ENCODE measurements around the gene SCAPER. TPM values are rescaled to one million over a fixed set of nuclear protein-coding genes. Genes with fewer than 3 reads are reported as not detected.

The SCAPER gene
- total RNA-seq, 2 experiments from 2014 or later: 10.4 to 22.3 TPM

DNA sequence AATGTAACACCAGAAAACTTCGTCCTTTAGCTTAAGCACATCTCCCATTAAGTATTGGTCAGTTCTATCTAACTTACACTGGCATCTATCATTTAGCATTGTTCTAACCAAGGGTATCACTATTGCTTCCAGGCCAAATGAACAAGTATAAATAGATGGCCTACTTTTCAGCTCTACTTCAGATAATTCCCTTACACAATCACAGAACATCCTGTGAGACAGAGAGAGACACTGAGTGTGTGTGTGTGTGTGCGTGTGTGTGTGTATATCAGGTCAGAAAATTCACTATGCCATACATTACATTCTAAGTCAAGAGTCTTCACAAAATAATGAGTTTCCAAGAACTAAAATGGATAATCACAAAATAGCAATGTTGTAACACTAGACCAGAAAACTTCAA, 39.1 kb downstream of the SCAPER start:
- Histone ChIP-seq H3K9me3 (ENCODE audit: low read length) (no peaks in the 10 kb centered on the region), H3K4me3 (ENCODE audit: low read depth, low read length, poor library complexity, severe bottlenecking) (no peak overlapping the region), H3K36me3 (ENCODE audit: insufficient read depth, low read length) (no peaks in the 10 kb centered on the region), H3K4me1 (ENCODE audit: insufficient read depth, low read length, poor library complexity, severe bottlenecking) (no peaks in the 10 kb centered on the region), H3K79me2 (ENCODE audit: insufficient read depth, low read depth, low read length) (no peaks in the 10 kb centered on the region), H3K9me2 (ENCODE audit: insufficient read depth, low read length) (no peaks in the 10 kb centered on the region), H4K20me1 (ENCODE audit: insufficient read depth, low read length) (no peaks in the 10 kb centered on the region), H3K4me2 (ENCODE audit: low read length) (no peak overlapping the region), H3K27ac (ENCODE audit: low read depth, low read length, poor library complexity, severe bottlenecking) (no peak overlapping the region), H2AFZ (ENCODE audit: low read length) (no peak overlapping the region)
- CTCF ChIA-PET (ENCODE audit: unreplicated experiment): no interaction called here
- intact Hi-C loops (cut with micrococcal nuclease; ENCODE audit: unreplicated experiment): loop anchor here (2.0 kb wide), 1 partner anchor 675 kb away; no protein-coding TSS in a partner anchor
- POLR2A ChIA-PET: no interaction called here
- no peak for DNase-seq (ENCODE audit: low spot score)
- no peak for TF ChIP-seq EZH2phosphoT487 (IDR thresholded peaks at IDR 0.05; ENCODE audit: borderline replicate concordance, low read depth, low read length)
- TF ChIP-seq, protein P1, sequence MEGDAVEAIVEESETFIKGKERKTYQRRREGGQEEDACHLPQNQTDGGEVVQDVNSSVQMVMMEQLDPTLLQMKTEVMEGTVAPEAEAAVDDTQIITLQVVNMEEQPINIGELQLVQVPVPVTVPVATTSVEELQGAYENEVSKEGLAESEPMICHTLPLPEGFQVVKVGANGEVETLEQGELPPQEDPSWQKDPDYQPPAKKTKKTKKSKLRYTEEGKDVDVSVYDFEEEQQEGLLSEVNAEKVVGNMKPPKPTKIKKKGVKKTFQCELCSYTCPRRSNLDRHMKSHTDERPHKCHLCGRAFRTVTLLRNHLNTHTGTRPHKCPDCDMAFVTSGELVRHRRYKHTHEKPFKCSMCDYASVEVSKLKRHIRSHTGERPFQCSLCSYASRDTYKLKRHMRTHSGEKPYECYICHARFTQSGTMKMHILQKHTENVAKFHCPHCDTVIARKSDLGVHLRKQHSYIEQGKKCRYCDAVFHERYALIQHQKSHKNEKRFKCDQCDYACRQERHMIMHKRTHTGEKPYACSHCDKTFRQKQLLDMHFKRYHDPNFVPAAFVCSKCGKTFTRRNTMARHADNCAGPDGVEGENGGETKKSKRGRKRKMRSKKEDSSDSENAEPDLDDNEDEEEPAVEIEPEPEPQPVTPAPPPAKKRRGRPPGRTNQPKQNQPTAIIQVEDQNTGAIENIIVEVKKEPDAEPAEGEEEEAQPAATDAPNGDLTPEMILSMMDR (conservative IDR thresholded peaks at IDR 0.05; ENCODE audit: low read length): no peak
- no TSS peak for BruUV-seq (replicated peaks)

DNA sequence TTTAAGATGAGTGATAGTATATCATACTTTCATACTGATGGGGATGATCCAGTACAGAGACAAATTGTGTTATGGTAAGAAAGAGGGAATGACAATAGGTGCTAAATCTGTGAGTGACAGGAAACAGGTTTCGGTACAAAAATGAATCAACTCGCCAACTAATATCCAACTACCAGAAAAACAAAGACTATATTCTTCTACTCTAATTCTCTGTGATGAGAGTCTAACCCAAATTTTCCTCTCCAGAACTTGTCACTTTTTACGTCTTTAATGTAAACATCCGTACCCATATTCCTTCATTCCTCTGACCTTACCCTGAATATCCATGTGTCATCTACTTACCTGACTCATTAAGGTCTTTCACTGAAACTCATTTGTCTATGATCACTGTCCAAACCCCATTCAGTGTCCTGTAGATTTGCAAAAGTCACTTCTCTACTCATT, 39.6 kb downstream of the SCAPER start:
- BruUV-seq (replicated peaks): no TSS peak
- CTCF ChIA-PET (ENCODE audit: unreplicated experiment): no interaction called here
- Histone ChIP-seq H3K27ac (ENCODE audit: low read depth, low read length, poor library complexity, severe bottlenecking) (no peak overlapping the region), H3K4me1 (ENCODE audit: insufficient read depth, low read length, poor library complexity, severe bottlenecking) (no peaks in the 10 kb centered on the region), H3K9me2 (ENCODE audit: insufficient read depth, low read length) (no peaks in the 10 kb centered on the region), H3K4me3 (ENCODE audit: low read depth, low read length, poor library complexity, severe bottlenecking) (no peak overlapping the region), H3K4me2 (ENCODE audit: low read length) (no peak overlapping the region), H4K20me1 (ENCODE audit: insufficient read depth, low read length) (no peaks in the 10 kb centered on the region), H3K36me3 (ENCODE audit: insufficient read depth, low read length) (no peaks in the 10 kb centered on the region), H3K9me3 (ENCODE audit: low read length) (no peaks in the 10 kb centered on the region), H2AFZ (ENCODE audit: low read length) (no peak overlapping the region), H3K79me2 (ENCODE audit: insufficient read depth, low read depth, low read length) (no peaks in the 10 kb centered on the region)
- intact Hi-C loops (cut with micrococcal nuclease; ENCODE audit: unreplicated experiment): no loop called here
- POLR2A ChIA-PET: no interaction called here
- no peak for TF ChIP-seq EZH2phosphoT487 (IDR thresholded peaks at IDR 0.05; ENCODE audit: borderline replicate concordance, low read depth, low read length)
- TF ChIP-seq, protein P1 (conservative IDR thresholded peaks at IDR 0.05; ENCODE audit: low read length): no peak
- no peak for DNase-seq (ENCODE audit: low spot score)

DNA sequence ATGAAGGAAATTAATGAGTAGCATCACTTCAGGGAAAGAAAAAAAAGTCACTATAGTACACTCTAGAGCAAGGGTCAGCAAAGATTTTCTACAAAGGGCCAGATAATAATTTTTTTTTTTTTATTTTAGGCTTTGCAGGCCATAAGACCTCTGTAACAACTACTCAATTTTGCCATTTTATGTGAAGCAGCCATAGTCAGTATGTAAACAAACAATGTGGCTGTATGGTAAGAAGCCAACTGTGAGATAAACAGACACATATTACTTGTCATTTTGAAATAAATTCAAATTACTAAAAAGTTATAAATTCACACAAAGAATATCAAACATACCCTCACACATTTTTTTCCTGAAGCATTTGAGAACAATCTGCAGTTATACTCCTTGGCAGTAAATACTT, 40.6 kb downstream of the SCAPER start:
- H3K27ac ChIP-seq (ENCODE audit: low read depth, low read length, poor library complexity, severe bottlenecking): no peak overlapping the region
- CTCF ChIA-PET (ENCODE audit: unreplicated experiment): no interaction called here
- no peak for DNase-seq (ENCODE audit: low spot score)
- H3K4me1 ChIP-seq (ENCODE audit: insufficient read depth, low read length, poor library complexity, severe bottlenecking): no peaks in the 10 kb centered on the region
- H3K9me3 ChIP-seq (ENCODE audit: low read length): no peaks in the 10 kb centered on the region
- POLR2A ChIA-PET: no interaction called here
- no peak overlapping the region for H3K4me3 ChIP-seq (ENCODE audit: low read depth, low read length, poor library complexity, severe bottlenecking)
- no TSS peak for BruUV-seq (replicated peaks)
- intact Hi-C loops (cut with micrococcal nuclease; ENCODE audit: unreplicated experiment): no loop called here
- TF ChIP-seq, protein P1 (conservative IDR thresholded peaks at IDR 0.05; ENCODE audit: low read length): no peak
- TF ChIP-seq EZH2phosphoT487 (IDR thresholded peaks at IDR 0.05; ENCODE audit: borderline replicate concordance, low read depth, low read length): no peak
- no peaks in the 10 kb centered on the region for H3K9me2 ChIP-seq (ENCODE audit: insufficient read depth, low read length)
- H4K20me1 ChIP-seq (ENCODE audit: insufficient read depth, low read length): no peaks in the 10 kb centered on the region
- H3K79me2 ChIP-seq (ENCODE audit: insufficient read depth, low read depth, low read length): no peaks in the 10 kb centered on the region
- no peaks in the 10 kb centered on the region for H3K36me3 ChIP-seq (ENCODE audit: insufficient read depth, low read length)
- H2AFZ ChIP-seq (ENCODE audit: low read length): no peak overlapping the region
- no peak overlapping the region for H3K4me2 ChIP-seq (ENCODE audit: low read length)

Data from OCI-LY7 (cell line).